Activated CD4-positive, alpha-beta memory T cell treated with anti-CD3 and anti-CD28 coated beads for 36 hours (primary cell): ENCODE data around the gene DRGX. TPM values are rescaled to one million over a fixed set of nuclear protein-coding genes. Genes with fewer than 3 reads are reported as not detected.

Experiments
- CTCF ChIA-PET: fragments of 350-600 bp; sonication (Branson Sonifier 250); formaldehyde crosslinking; loops from one replicate; lab custom pipeline; 2021; ENCODE audit warnings: antibody characterized with exemption, inconsistent platforms; lab: Charles Lee
- POLR2A ChIA-PET: fragments of 350-600 bp; sonication (Branson Sonifier 250); formaldehyde crosslinking; loops from one replicate; lab custom pipeline; 2021; ENCODE audit warnings: antibody characterized with exemption; lab: Charles Lee
- DNase-seq: peaks from one replicate; pipeline ENCODE4 v3.0.0-alpha.2; 2020
- H3K27ac Mint-ChIP-seq: one replicate; pipeline ENCODE4 v1.8.0; 2021; ENCODE audit warnings: mixed read lengths
- H3K27me3 Mint-ChIP-seq: one replicate; pipeline ENCODE4 v1.8.0; 2021; ENCODE audit warnings: mixed read lengths
- H3K36me3 Mint-ChIP-seq: one replicate; pipeline ENCODE4 v1.8.0; 2021; ENCODE audit warnings: mixed read lengths
- H3K4me1 Mint-ChIP-seq: one replicate; pipeline ENCODE4 v1.8.0; 2021; ENCODE audit warnings: low read depth, mixed read lengths
- H3K4me3 Mint-ChIP-seq: one replicate; pipeline ENCODE4 v1.8.0; 2021; ENCODE audit warnings: mild to moderate bottlenecking, mixed read lengths
- H3K9me3 Mint-ChIP-seq: one replicate; pipeline ENCODE4 v1.8.0; 2021; ENCODE audit warnings: mixed read lengths
- intact Hi-C: fragments of 100-400 bp; cut with micrococcal nuclease; formaldehyde crosslinking; loops from one replicate; pipeline ENCODE4 v1.15.1; 2023
- total RNA-seq, 2 experiments: library from RNA; stranded (reverse); gene quantifications; one replicate each; pipeline ENCODE4 v1.2.3, GENCODE V29; 2021

Gene DRGX
- total RNA-seq, 2 experiments from 2014 or later, result not detected

DNA sequence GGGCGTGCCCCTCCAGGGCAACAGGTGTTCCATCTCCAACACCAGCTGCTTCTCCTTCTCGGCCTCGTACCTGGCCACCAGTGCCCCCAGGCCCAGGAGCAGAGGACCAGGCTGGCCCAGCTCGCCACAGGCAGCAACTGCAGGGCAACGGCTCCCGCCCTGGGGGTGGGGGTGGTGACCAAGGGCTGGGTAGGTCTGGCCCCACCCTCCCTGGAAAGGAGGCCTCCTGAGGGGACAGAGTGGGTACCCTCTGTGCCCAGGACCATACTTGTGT, 22.1 kb upstream of the DRGX start:
- ChIA-PET CTCF (no interaction called here), POLR2A (no interaction called here)
- Mint-ChIP-seq H3K36me3 (no peaks in the 10 kb centered on the region), H3K27ac (no peak overlapping the region), H3K4me3 (no peak overlapping the region), H3K27me3 (peaks cover 13% of the 10 kb centered on the region), H3K4me1 (no peaks in the 10 kb centered on the region), H3K9me3 (peaks cover 3% of the 10 kb centered on the region)
- DNase-seq, result no peak
- intact Hi-C loops, result no loop called here

DNA sequence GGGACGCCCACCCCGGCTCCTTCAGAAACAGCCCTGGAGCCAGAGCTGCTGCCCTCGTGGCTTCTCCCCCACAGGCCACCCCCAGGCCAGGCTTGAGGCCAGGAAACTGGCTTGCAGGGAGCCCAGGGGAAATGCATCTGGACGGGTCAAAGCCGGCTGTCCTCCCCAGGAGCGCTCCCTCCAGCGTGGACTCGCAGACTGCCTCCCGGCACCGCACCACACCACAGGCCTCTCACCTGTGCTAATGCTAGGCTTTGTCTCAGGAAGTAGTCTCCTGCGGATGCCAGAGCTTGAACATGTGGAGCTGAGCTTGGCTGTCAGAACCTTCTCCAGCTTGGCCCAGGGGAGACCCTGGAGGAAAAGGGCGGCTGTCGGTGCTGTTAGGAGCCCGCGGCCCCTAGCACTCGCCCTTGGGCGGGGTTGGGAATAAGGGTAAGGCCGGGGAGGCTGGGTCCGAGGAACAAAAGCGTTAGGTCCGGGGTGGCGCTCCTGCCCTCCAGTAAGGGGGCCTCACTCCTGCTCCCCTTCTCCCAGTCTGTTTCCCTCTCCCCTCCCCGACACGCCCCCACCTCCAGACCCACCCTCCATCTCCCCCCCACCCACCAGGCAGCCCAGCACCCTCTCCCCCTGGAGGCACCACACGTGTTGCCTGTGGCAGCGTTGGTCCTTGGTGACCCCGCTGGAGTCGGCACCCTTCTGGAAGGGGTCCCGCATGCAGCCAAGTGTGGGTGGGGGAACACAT, 21.6 kb upstream of the DRGX start:
- Mint-ChIP-seq H3K27ac (no peak overlapping the region), H3K9me3 (peaks cover 3% of the 10 kb centered on the region), H3K27me3 (peaks cover 11% of the 10 kb centered on the region), H3K4me1 (no peaks in the 10 kb centered on the region), H3K36me3 (no peaks in the 10 kb centered on the region), H3K4me3 (no peak overlapping the region)
- DNase-seq, result no peak
- CTCF ChIA-PET, result interaction anchor here (1.4 kb wide), 1 partner anchor 10 kb away, joined by 4 read pairs; no protein-coding TSS in a partner anchor
- POLR2A ChIA-PET, result no interaction called here
- intact Hi-C loops, result no loop called here

DNA sequence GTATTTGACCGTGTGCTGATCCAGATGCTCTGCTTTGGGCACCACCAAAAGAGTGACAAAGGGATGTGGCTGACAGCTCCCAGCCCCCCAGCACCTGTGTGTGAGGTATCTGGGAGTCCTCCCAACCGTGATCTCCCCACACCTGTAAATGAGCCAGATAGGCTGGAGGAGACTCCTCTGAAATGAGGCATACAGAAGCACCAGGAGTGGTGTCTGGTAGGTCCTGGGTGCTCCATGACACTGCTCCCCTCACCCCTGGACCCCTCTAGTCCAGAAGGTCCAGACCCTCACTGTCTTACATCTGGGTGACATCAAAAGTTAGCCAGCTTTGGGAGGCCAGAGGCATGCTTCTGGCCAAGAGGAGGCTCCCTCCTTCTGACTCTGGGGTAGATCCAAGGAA, 20.0 kb upstream of the DRGX start:
- H3K9me3 Mint-ChIP-seq, result peaks cover 3% of the 10 kb centered on the region
- no peaks in the 10 kb centered on the region for H3K36me3 Mint-ChIP-seq
- no peak overlapping the region for H3K4me3 Mint-ChIP-seq
- H3K4me1 Mint-ChIP-seq, result no peaks in the 10 kb centered on the region
- ChIA-PET CTCF (interaction anchor here (0.8 to 1.0 kb wide), 2 partner anchors 9 to 179 kb away, joined by 3 read pairs; no protein-coding TSS in a partner anchor), POLR2A (no interaction called here)
- H3K27ac Mint-ChIP-seq, result no peak overlapping the region
- no peak for DNase-seq
- intact Hi-C loops, result no loop called here
- H3K27me3 Mint-ChIP-seq, result peaks cover 10% of the 10 kb centered on the region

DNA sequence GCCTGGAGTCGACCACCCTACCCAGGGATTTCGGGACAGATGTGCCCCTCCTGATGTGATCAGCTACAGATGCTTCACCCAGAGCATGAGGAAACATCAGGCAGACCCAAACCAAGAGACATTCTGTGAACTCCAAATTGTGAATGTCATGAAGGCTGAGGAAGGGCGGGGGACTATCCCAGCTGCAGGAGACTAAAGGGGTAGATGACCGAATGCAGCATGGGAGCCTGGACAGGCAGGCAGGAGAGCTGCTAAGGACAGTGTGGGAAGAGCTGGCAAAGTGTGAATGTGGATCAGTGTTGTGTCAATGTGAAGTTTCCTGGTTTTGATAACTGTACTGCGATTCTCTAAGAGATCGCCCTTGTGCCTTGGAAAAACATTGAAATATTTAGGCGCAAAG, 19.2 kb upstream of the DRGX start:
- no peaks in the 10 kb centered on the region for H3K4me1 Mint-ChIP-seq
- no peak for DNase-seq
- intact Hi-C loops, result no loop called here
- H3K36me3 Mint-ChIP-seq, result no peaks in the 10 kb centered on the region
- CTCF ChIA-PET, result interaction anchor here (0.6 to 1.0 kb wide), 2 partner anchors 180 to 408 kb away, joined by 3 to 4 read pairs; no protein-coding TSS in a partner anchor
- peaks cover 2% of the 10 kb centered on the region for H3K9me3 Mint-ChIP-seq
- POLR2A ChIA-PET, result no interaction called here
- H3K27me3 Mint-ChIP-seq, result peaks cover 8% of the 10 kb centered on the region
- H3K4me3 Mint-ChIP-seq, result no peak overlapping the region
- H3K27ac Mint-ChIP-seq, result no peak overlapping the region

DNA sequence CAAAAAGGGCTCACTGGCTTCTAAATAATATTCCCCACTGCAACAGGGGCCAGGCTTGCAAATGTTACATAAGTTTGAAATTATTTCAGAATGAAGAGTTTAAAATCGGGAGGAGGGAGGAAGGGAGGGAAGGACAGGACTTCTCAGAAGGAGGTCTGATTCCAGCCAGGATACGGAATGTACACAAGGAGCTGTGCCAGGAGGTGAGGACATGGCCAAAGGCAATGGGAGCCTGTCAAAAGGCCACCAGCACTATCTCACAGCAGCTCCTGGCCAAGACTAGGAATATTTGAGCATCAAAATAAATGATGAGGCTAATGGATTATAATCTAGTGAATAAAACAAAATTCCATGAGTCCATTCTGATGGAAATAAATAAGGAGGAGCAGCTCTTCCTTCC, 18.6 kb upstream of the DRGX start:
- DNase-seq, result no peak
- POLR2A ChIA-PET, result no interaction called here
- intact Hi-C loops, result no loop called here
- CTCF ChIA-PET, result interaction anchor here (0.6 kb wide), 1 partner anchor 407 kb away, joined by 4 read pairs; no protein-coding TSS in a partner anchor
- Mint-ChIP-seq H3K4me1 (no peaks in the 10 kb centered on the region), H3K4me3 (no peak overlapping the region), H3K9me3 (no peaks in the 10 kb centered on the region), H3K36me3 (no peaks in the 10 kb centered on the region), H3K27ac (no peak overlapping the region), H3K27me3 (peaks cover 9% of the 10 kb centered on the region)

DNA sequence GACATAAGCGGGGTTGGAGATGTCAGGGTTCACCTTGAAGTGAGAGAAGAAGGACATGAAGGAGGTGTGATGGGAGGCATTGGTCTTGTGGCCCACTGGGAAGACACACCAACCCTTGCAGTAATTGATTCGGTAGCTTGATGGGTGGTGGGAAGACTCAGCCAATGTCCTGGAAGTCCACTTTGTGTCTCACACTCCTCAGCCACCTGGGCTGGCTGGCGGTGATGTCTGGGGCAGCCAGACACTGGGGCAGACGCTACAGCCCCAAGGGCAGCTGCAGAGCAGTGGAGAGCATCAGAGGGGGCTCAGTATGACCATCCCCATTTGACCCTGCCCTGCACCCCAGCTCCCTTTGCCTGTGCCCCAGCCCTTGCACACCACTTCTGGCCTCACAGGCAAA, 16.7 kb upstream of the DRGX start:
- Mint-ChIP-seq H3K4me3 (no peak overlapping the region), H3K36me3 (no peaks in the 10 kb centered on the region), H3K4me1 (no peaks in the 10 kb centered on the region), H3K27me3 (peaks cover 18% of the 10 kb centered on the region), H3K9me3 (no peaks in the 10 kb centered on the region), H3K27ac (no peak overlapping the region)
- no peak for DNase-seq
- intact Hi-C loops, result no loop called here
- ChIA-PET POLR2A (no interaction called here), CTCF (interaction anchor here (1.3 to 2.9 kb wide), 3 partner anchors 10 to 106 kb away, joined by 5 to 13 read pairs (median 6); no protein-coding TSS in a partner anchor)

DNA sequence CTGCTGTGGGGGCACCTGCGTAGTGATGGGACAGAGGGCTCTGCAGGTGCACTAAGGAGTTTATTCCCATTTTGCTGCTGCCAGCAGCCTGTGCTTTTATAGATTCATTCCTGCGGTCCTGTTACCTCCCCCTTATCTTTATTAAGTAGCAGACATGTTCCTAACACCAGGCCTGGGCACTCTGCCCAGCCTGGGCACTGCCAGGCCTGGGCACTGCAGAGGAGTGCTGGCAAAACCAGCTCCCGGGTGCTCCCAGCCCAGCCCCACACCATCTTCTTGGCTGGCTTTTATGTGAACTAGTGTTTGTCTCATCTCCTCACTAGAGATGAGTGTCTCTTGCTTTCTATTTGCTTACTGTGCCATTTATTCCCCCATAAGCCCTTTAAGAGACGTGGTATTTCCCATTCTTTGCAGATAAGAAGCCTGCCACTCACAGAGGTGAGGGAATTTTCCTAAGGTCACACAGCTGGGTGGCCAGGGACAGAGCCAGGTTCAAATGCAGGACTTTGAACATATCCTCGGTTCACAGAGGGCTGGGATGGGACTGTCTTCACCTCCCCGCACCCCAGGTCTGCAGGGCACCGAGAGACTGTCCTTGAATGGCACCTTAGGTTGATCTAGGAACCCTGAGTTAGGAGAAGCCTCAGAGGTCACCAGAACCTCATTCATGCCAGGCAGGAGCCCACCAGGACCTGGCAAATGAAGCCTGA, 14.6 kb upstream of the DRGX start:
- ChIA-PET CTCF (interaction anchor here (1.0 to 4.8 kb wide), 4 partner anchors 100 to 184 kb away, joined by 3 to 114 read pairs (median 8); no protein-coding TSS in a partner anchor), POLR2A (no interaction called here)
- Mint-ChIP-seq H3K27me3 (peaks cover 22% of the 10 kb centered on the region), H3K36me3 (no peaks in the 10 kb centered on the region), H3K9me3 (no peaks in the 10 kb centered on the region), H3K4me3 (no peak overlapping the region), H3K27ac (no peak overlapping the region), H3K4me1 (no peaks in the 10 kb centered on the region)
- DNase-seq, result no peak
- intact Hi-C loops, result no loop called here

DNA sequence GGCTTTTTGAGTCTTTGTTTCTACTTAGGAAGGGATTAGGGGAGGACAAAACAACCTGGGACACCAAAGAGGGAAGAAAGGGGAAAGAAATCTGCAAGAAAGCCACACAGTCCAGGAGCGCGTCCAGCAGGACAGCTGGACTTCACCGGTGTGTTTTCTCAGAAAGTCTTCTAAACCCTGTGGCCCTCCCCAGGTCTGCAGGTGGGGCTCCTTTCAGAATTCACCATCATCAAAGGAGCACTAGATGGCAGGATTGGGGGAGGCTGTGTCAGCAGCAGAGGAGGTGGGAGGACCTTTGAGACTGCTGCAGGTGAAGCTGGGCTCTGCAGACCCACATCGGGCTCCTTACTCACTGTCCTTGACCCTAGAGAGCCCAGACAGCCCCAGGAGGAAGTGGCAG, 13.9 kb upstream of the DRGX start:
- intact Hi-C loops, result loop anchor here (5.0 kb wide), 1 partner anchor 752 kb away; no protein-coding TSS in a partner anchor

DNA sequence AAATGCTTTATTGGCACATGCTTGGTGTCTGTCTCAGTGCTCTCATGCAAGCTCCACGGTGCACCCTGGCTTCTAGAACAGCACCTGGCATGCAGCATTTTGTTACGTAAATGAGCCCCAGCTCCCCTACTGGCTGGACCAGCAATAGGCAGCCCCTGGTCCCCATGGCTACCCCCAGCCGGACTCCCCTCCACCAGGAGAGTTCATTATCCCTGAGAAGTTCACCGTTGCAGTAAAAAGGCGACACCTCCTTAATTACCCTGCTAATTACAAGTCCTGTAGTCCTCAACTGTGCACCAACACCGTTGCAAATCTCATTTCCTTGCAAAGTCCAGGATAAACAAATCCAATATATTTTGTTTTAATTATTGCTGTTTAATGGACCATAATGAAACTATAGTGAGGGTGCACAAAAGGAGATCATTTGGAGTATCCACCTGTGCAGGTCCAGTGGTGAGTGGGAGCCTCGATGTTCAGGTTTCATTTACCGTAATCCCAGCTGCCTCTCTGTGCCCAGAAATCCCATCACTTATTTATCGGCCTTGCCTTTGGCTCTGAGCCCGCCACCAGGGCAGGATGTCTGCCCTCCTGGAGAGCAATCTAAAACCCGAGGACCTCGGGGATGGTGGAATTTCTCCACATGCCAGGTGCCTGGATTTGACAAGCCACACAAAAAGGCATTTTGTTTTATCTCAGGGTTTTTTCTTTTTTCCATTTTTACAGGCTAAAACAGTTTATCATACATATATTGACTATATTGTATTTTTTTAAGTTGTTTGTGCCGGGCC, 12.8 kb upstream of the DRGX start:
- no peak for DNase-seq
- Mint-ChIP-seq H3K36me3 (no peaks in the 10 kb centered on the region), H3K4me1 (no peaks in the 10 kb centered on the region), H3K9me3 (no peaks in the 10 kb centered on the region), H3K27ac (no peak overlapping the region), H3K27me3 (peaks cover 26% of the 10 kb centered on the region), H3K4me3 (no peak overlapping the region)
- intact Hi-C loops, result loop anchor here (5.0 kb wide), 1 partner anchor 751 kb away; no protein-coding TSS in a partner anchor
- POLR2A ChIA-PET, result no interaction called here
- CTCF ChIA-PET, result interaction anchor here (0.6 to 4.8 kb wide), 22 partner anchors 8 to 751 kb away, joined by 3 to 114 read pairs (median 5); partner anchors contain the start of gene ERCC6

More for the DNA sequence above, 13.9 kb upstream of the DRGX start:
- Mint-ChIP-seq H3K4me3 (no peak overlapping the region), H3K36me3 (no peaks in the 10 kb centered on the region), H3K27me3 (peaks cover 23% of the 10 kb centered on the region), H3K4me1 (no peaks in the 10 kb centered on the region), H3K27ac (no peak overlapping the region), H3K9me3 (no peaks in the 10 kb centered on the region)
- DNase-seq, result no peak
- ChIA-PET POLR2A (no interaction called here), CTCF (interaction anchor here (2.0 to 4.8 kb wide), 2 partner anchors 101 to 109 kb away, joined by 4 to 114 read pairs; no protein-coding TSS in a partner anchor)

DNA sequence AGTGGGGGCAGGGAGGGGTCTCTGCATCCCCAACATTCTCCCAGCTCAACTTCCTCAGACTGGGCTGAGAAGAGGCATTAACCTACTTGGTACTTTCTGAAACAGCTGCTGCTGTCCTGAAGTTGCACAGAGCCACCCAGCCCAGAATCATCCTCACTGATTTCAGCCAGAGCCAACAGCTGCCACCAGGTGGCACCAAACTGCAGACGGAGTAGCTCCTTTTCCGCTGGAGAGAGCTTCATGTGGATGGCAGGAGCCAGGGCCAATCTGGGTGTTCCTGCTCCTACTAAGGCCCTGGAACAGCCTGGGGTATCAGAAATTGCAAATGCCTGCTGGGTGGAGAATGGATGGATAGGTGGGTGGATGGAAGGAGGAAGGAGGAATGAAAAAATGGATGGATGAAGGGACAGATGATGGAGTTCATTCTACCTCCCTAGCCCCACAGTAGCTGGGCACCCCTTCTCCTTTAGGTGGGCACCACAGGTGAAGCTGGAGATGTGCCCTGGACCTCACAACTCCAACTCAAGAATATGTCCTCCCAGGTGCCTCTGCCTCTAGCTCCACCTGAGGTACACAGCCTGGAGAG, 11.8 kb upstream of the DRGX start:
- Mint-ChIP-seq H3K9me3 (no peaks in the 10 kb centered on the region), H3K4me1 (no peaks in the 10 kb centered on the region), H3K36me3 (no peaks in the 10 kb centered on the region), H3K27ac (no peak overlapping the region), H3K27me3 (peaks cover 27% of the 10 kb centered on the region), H3K4me3 (no peak overlapping the region)
- intact Hi-C loops, result loop anchor here (1.0 to 5.0 kb wide), 3 partner anchors 105 to 750 kb away; no protein-coding TSS in a partner anchor
- DNase-seq, result peak; percentile 79
- ChIA-PET CTCF (interaction anchor here (0.6 to 4.8 kb wide), 45 partner anchors 9 to 799 kb away, joined by 3 to 114 read pairs (median 4); partner anchors contain the start of genes ERCC6 and TMEM273), POLR2A (no interaction called here)

DNA sequence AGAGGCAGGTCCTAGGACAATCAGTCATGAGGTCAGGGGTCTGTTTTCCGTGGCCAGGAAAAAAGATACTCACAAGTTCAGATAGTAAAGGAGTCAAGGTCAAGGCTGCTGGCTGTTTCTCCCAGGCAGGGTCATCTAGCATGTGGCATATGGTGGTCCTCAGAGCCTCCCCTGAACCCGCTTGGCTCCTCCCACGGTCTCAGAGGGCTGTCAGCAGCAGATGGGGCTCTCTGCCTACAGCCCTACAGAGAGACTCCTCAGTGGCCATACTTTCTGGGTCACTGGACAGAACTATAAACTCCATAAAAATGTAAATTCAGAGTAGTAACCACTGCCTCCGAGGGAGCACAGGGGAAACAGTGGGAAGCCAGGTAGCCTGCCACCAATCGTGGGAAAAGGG, 11.3 kb upstream of the DRGX start:
- ChIA-PET CTCF (interaction anchor here (0.6 to 4.8 kb wide), 37 partner anchors 8 to 799 kb away, joined by 3 to 114 read pairs (median 4); partner anchors contain the start of genes ERCC6 and TMEM273), POLR2A (no interaction called here)
- H3K9me3 Mint-ChIP-seq, result no peaks in the 10 kb centered on the region
- no peaks in the 10 kb centered on the region for H3K4me1 Mint-ChIP-seq
- H3K27ac Mint-ChIP-seq, result no peak overlapping the region
- peaks cover 27% of the 10 kb centered on the region for H3K27me3 Mint-ChIP-seq
- no peaks in the 10 kb centered on the region for H3K36me3 Mint-ChIP-seq
- intact Hi-C loops, result loop anchor here (1.0 to 5.0 kb wide), 3 partner anchors 105 to 750 kb away; no protein-coding TSS in a partner anchor
- no peak for DNase-seq
- H3K4me3 Mint-ChIP-seq, result no peak overlapping the region
